Measurements from ENCODE around the gene FRY.

The FRY gene

DNA sequence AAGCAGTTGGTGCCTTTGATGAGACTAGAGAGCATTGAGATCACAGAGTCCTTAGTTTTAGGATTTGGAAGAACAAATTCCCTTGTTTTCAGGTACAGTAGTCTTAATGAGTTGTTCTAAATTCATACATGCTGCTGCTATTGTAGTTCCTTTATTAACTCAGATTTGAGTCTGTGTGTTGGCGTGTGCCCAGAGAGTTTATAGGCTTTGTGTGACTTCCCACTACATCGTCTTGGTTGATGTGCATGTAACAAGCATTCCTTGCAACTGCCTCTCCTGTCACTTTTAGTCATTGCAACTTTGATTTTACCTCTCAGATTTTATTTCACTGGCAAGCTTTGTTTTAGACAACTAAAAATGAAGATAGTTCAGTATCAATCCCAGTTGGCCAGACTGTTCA, 148.1 kb downstream of the FRY start:
- DNase-seq, result no peak

GRCh38 chr13:32187651-32188050, 156.1 kb downstream of the FRY start:
- no peak for DNase-seq

- no peak for DNase-seq
Observed at GRCh38 chr13:32191452-32191998, 160.0 kb downstream of the FRY start.

GRCh38 chr13:32195713-32196112, 164.1 kb downstream of the FRY start:
- no peak for DNase-seq

DNA sequence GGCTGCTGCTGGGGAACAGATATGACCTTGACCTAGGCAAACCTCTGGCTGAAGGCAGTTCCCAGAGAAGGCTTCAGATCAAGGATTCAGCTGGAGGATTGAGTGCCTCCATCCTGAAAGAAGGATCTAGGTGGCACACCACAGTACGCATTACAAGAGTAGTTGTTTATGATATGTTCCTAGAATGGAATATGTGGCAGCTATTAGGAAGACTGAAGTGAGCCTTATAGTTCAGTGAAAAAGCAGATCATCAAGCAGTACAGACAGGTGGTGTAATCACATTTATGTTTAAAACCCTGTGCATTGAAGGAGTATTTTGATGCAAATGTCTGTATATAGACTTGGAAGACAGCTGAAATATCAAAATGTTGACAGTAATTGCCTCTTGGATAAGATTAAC, 167.6 kb downstream of the FRY start:
- no peak for DNase-seq

DNA sequence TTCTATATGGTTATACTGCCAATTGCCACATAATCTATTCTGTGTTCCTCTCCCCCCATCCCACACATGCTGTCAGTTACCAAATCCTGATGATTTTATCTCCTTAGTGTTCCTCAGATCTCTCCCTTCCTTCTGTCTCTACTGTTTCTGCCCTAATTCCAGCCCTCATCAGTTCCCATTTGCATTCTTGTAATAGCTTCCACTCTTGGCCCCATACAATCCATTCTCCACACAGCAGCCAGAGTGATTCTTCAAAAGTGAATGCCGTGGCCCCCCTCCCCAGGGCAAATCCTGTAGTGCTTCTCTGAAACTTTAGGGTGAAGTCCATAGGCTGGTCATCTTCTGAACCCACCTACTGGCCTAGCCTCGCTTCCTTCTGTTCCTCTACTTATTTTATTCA, 169.2 kb downstream of the FRY start:
- DNase-seq, result no peak

DNA sequence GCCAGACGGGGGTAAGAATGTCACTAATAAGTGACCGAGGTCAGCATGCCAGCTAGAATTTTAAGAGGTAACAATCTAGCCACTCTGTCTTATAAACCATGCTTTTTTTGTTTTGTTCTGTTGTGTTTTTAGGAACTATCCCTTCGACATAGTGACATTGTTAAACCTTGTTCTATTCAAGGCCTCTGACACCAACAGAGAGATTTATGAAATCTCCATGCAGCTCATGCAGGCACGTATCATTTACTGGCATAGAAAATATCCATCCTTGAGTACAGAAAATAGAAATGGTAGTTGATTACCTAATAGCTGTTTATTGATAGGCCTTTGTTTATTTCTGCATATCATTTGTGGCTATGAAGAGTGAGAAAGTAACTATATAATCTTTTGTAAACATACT, 170.2 kb downstream of the FRY start:
- DNase-seq, result no peak

DNA sequence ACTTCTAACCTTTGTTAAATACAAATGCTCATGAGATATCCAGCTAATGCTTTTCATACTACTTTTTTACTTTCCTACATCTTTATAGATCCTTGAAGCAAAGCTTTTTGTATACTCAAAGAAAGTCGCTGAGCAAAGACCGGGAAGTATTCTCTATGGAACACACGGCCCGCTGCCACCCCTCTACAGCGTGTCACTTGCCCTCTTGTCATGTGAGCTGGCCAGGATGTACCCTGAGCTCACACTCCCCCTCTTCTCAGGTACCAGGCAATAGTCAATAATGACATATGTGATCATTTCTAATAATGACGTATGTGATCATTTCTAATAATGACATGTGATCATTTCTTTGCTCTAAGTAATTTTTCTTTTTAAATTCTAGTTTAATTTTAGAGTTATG, 170.7 kb downstream of the FRY start:
- DNase-seq, result no peak

DNA sequence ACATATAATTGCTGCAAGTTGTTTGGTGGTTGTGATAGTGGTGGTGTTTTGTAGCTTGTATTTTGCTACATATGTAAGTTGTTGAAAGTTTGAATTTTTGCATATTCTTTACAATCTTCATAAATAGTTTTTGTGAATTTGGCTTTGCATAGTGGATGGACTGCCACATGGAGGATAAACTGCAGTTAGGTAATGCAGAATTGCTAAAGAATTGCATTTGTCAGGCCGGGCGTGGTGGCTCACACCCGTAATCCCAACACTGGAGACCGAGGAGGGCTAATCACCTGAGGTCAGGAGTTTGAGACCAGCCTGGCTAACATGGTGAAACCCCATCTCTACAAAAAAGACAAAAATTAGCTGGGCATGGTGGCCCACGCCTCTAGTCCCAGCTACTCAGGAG, 171.6 kb downstream of the FRY start:
- DNase-seq, result no peak

DNA sequence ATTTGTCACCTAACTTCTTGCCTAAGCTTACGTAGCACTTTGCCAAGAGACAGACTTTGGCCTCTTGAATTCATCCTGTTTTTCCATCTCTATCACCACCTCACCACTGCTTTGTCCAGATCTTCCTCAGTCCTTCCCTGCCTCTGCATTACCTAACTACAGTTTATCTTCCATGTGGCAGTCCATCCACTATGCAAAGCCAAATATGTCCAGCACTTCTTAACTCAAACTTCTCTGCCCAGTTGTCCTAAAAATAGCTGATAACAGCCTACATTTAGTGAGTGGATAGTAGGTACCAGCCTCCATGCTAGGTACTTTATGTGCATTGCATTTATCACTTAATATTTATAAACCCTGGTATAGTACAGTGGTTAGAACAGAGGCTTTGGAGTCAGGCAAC, 172.2 kb downstream of the FRY start:
- DNase-seq, result no peak

DNA sequence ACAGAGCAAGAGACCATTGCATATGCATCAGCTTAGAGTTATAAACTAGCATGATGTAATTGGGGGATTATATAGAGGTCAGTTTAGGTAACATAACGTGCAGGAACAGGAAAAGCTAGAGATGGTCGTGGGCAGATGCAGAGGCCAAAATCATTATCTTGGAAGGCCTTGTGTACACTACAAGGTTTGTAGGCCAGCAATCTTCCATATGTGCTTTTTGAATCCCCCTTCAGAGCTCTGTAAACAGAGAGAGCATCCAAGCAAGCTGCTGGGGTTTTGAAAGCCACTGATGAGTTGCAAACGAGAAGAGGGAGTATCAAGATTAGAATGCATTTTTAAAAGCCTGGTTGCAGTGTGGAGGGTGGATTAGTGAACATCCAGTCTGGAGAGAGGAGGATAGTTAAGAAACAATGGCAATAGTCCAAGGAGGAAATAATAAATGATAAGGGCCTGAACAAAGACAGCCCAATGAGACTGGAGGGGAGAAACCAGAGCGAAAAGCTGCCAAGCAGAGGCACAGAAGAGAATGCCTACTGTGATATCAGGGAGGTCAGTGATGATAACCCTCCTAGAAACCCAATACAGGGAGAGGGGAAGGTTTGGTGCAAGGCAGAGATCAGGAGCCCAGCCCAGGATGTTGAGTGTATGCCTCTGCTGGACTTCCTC, 174.0 kb downstream of the FRY start:
- no peak for DNase-seq

- no peak for DNase-seq
Observed at GRCh38 chr13:32206097-32206740, 174.6 kb downstream of the FRY start.

- no peak for DNase-seq
Observed at GRCh38 chr13:32208860-32209259, 177.3 kb downstream of the FRY start.

DNA sequence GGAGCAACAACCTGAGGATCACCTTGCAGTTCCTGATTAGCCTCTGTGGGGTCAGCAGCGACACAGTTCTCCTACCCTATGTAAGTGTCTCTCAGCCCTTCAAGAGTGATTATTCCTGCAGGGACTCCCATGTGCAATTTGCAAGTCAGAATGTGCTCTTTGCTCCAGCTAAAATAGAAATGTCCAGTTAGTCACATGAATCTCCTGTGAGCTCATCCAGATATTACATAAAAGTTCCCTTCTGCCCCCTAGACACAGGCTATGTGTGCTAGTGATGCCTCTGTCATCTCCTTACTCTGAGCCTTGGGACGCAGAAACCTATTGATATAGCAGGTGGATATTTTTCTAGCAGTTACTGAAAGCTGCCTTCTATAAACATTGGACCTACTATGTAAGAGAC, 178.1 kb downstream of the FRY start:
- no peak for DNase-seq

GRCh38 chr13:32210101-32210500, 178.5 kb downstream of the FRY start:
- DNase-seq, result no peak

GRCh38 chr13:32211813-32212212, 180.2 kb downstream of the FRY start:
- DNase-seq, result no peak

DNA sequence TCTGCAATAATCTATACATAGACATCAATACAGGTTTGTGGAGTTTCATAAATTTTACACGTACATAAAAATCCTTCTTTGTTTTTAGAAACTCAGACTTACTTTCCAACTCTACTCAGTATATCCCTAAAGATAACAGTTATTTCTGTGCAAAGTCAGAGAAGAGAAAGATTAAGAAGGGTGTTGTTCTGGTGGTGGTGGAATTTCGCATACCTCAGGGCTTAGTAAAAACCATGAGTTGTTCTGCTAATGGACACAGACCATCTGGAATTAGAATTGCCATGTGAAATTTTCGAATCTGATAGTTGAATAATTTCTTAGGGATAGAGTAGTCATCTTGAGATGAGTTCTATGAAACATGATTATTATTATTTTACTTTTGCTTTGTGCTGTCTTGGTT, 180.8 kb downstream of the FRY start:
- no peak for DNase-seq

GRCh38 chr13:32213626-32214025, 182.1 kb downstream of the FRY start:
- no peak for DNase-seq

GRCh38 chr13:32214071-32214470, 182.5 kb downstream of the FRY start:
- DNase-seq, result no peak

DNA sequence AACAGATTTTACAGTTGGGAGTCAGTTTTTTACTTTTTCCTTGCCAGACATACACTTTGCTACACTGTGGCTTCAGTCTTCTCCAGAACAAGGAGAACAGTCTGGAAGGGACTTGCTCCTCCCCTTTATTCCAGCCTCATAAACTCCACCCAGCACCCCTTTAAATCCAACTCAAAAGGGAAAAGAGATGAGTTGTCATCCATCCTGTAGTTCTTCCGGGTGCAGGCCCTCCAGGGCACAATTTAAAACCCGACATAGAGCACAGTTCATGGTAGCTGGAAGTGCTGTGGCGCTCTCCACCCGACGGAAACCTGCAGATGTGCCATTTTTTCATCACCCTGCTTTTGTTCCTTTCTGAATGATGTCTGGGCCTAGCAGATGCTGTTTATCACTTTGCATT, 184.7 kb downstream of the FRY start:
- no peak for DNase-seq

GRCh38 chr13:32222046-32222676, 190.6 kb downstream of the FRY start:
- no peak for DNase-seq

- no peak for DNase-seq
Observed at GRCh38 chr13:32224916-32225315, 193.3 kb downstream of the FRY start.

GRCh38 chr13:32225481-32225931, 193.9 kb downstream of the FRY start:
- no peak for DNase-seq

DNA sequence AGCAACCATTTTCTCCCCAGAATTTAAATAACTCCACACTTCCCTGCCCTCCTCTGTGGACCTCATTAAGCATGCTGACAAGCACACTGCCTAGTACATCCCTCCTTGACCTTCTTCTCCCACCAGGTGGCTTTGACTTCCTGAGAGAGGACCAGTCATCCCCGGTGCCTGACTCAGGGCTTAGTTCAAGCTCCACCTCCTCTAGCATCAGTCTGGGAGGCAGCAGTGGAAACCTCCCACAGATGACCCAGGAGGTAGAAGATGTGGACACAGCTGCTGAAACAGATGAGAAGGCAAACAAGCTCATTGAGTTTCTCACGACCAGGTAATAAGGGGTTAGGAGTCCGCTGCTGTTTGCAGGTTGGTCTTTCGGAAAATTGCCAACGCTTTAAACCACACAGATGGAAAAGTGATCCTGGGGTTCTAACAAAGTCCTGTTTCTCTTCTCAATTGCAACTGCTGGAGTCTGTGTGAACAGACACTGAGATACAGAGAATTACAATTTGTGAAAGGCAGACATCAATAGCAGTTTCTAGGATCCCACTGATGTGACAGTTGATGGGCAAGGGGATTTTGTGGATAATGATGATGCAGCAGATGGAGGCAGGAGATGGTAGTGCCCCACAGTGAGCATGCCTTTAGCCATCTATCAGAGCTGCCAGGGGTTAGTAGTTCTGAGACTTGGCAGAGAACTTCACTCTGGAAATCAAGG, 196.9 kb downstream of the FRY start:
- DNase-seq, result no peak
